Measurements from ENCODE around the gene MEGF11.
A peak's percentile ranks its signal among the peaks of the same experiment; 100 is the strongest.

Gene MEGF11

GRCh38 chr15:66237513-66238235 is 15.9 kb downstream of the MEGF11 start:
- no peak for DNase-seq

GRCh38 chr15:66236806-66237375 is 16.7 kb downstream of the MEGF11 start:
- no peak for DNase-seq

- DNase-seq, result no peak
Observed at GRCh38 chr15:66235866-66236265, 17.7 kb downstream of the MEGF11 start.

GRCh38 chr15:66234798-66235197 is 18.8 kb downstream of the MEGF11 start:
- no peak for DNase-seq

- DNase-seq, result peak; percentile 28
Observed at GRCh38 chr15:66233487-66234415, 19.8 kb downstream of the MEGF11 start.

GRCh38 chr15:66232267-66232625 is 21.3 kb downstream of the MEGF11 start:
- no peak for DNase-seq

- peak; percentile 4 for DNase-seq
Observed at GRCh38 chr15:66231394-66232266, 21.9 kb downstream of the MEGF11 start.

- DNase-seq, result no peak
Observed at GRCh38 chr15:66229790-66230465, 23.6 kb downstream of the MEGF11 start.

- DNase-seq, result no peak
Observed at GRCh38 chr15:66228807-66229735, 24.5 kb downstream of the MEGF11 start.

GRCh38 chr15:66226736-66227135 is 26.8 kb downstream of the MEGF11 start:
- DNase-seq, result no peak

- no peak for DNase-seq
Observed at GRCh38 chr15:66225656-66226274, 27.8 kb downstream of the MEGF11 start.

GRCh38 chr15:66224946-66225345 is 28.6 kb downstream of the MEGF11 start:
- DNase-seq, result no peak

- DNase-seq, result no peak
Observed at GRCh38 chr15:66222273-66223198, 31.0 kb downstream of the MEGF11 start.

- no peak for DNase-seq
Observed at GRCh38 chr15:66221126-66221525, 32.4 kb downstream of the MEGF11 start.

GRCh38 chr15:66220601-66221000 is 32.9 kb downstream of the MEGF11 start:
- no peak for DNase-seq

GRCh38 chr15:66219339-66219738 is 34.2 kb downstream of the MEGF11 start:
- DNase-seq, result no peak

GRCh38 chr15:66216806-66217205 is 36.7 kb downstream of the MEGF11 start:
- no peak for DNase-seq

GRCh38 chr15:66215811-66216210 is 37.7 kb downstream of the MEGF11 start:
- no peak for DNase-seq

GRCh38 chr15:66214246-66214645 is 39.3 kb downstream of the MEGF11 start:
- DNase-seq, result no peak
